Measurements from ENCODE around the gene DOCK11.

The DOCK11 gene

GRCh38 chrX:118493653-118494297 is 1.8 kb upstream of the DOCK11 start:
- H3K27me3 ChIP-seq (ENCODE audit: insufficient read depth, low read length, poor library complexity, severe bottlenecking): no peaks in the 10 kb centered on the region
- no peak overlapping the region for H3K9ac ChIP-seq (ENCODE audit: low read depth, low read length, poor library complexity, severe bottlenecking)
- H4K20me1 ChIP-seq (ENCODE audit: insufficient read depth, low read length, poor library complexity, severe bottlenecking): no peaks in the 10 kb centered on the region
- no peaks in the 10 kb centered on the region for H3K9me2 ChIP-seq (replicated peaks; ENCODE audit: low read depth, low read length)
- TF ChIP-seq EZH2phosphoT487 (IDR thresholded peaks at IDR 0.05; ENCODE audit: borderline replicate concordance): no peak
- H3K4me1 ChIP-seq (ENCODE audit: insufficient read depth, low read length, poor library complexity, severe bottlenecking): peaks cover 21% of the 10 kb centered on the region
- no peaks in the 10 kb centered on the region for H3K9me3 ChIP-seq (ENCODE audit: insufficient read depth, low read depth, low read length)
- no peak overlapping the region for H3K4me3 ChIP-seq (ENCODE audit: low read length, poor library complexity, severe bottlenecking)
- peaks cover 22% of the 10 kb centered on the region; the same call in 1 of the 2 replicates for H3K79me2 ChIP-seq (ENCODE audit: insufficient read depth, low read length)
- no peak overlapping the region for H3K4me2 ChIP-seq (ENCODE audit: low read depth, low read length, poor library complexity, severe bottlenecking)
- no peak overlapping the region for H2AFZ ChIP-seq (ENCODE audit: low read length)
- no peaks in the 10 kb centered on the region for H3K36me3 ChIP-seq (ENCODE audit: insufficient read depth, low read length)
- no peaks in the 10 kb centered on the region for H3F3A ChIP-seq (ENCODE audit: low read depth)

- Histone ChIP-seq H3F3A (ENCODE audit: low read depth) (no peaks in the 10 kb centered on the region), H3K9ac (ENCODE audit: low read depth, low read length, poor library complexity, severe bottlenecking) (peak overlapping the region; percentile 82), H3K4me2 (ENCODE audit: low read depth, low read length, poor library complexity, severe bottlenecking) (peak overlapping the region; percentile 91), H3K9me2 (replicated peaks; ENCODE audit: low read depth, low read length) (no peaks in the 10 kb centered on the region), H4K20me1 (ENCODE audit: insufficient read depth, low read length, poor library complexity, severe bottlenecking) (no peaks in the 10 kb centered on the region), H3K4me1 (ENCODE audit: insufficient read depth, low read length, poor library complexity, severe bottlenecking) (peaks cover 21% of the 10 kb centered on the region), H3K36me3 (ENCODE audit: insufficient read depth, low read length) (no peaks in the 10 kb centered on the region), H3K27me3 (ENCODE audit: insufficient read depth, low read length, poor library complexity, severe bottlenecking) (no peaks in the 10 kb centered on the region), H3K79me2 (ENCODE audit: insufficient read depth, low read length) (peaks cover 37% of the 10 kb centered on the region; the same call in 1 of the 2 replicates), H3K9me3 (ENCODE audit: insufficient read depth, low read depth, low read length) (no peaks in the 10 kb centered on the region), H2AFZ (ENCODE audit: low read length) (peak overlapping the region; percentile 81), H3K4me3 (ENCODE audit: low read length, poor library complexity, severe bottlenecking) (peak overlapping the region; percentile 87)
- no peak for TF ChIP-seq CTCF (conservative IDR thresholded peaks at IDR 0.05; ENCODE audit: low read length)
- no peak for TF ChIP-seq EZH2phosphoT487 (IDR thresholded peaks at IDR 0.05; ENCODE audit: borderline replicate concordance)
Observed at GRCh38 chrX:118495958-118496762, 545 bp downstream of the DOCK11 start.

GRCh38 chrX:118496763-118497079 is 1.1 kb downstream of the DOCK11 start:
- Histone ChIP-seq H2AFZ (ENCODE audit: low read length) (peak overlapping the region; percentile 81), H3K36me3 (ENCODE audit: insufficient read depth, low read length) (no peaks in the 10 kb centered on the region), H3K4me1 (ENCODE audit: insufficient read depth, low read length, poor library complexity, severe bottlenecking) (peaks cover 21% of the 10 kb centered on the region), H4K20me1 (ENCODE audit: insufficient read depth, low read length, poor library complexity, severe bottlenecking) (no peaks in the 10 kb centered on the region), H3F3A (ENCODE audit: low read depth) (no peaks in the 10 kb centered on the region), H3K4me3 (ENCODE audit: low read length, poor library complexity, severe bottlenecking) (peak overlapping the region; percentile 87), H3K9me3 (ENCODE audit: insufficient read depth, low read depth, low read length) (no peaks in the 10 kb centered on the region), H3K79me2 (ENCODE audit: insufficient read depth, low read length) (peaks cover 37% of the 10 kb centered on the region; the same call in 1 of the 2 replicates), H3K9ac (ENCODE audit: low read depth, low read length, poor library complexity, severe bottlenecking) (peak overlapping the region; percentile 82), H3K9me2 (replicated peaks; ENCODE audit: low read depth, low read length) (no peaks in the 10 kb centered on the region), H3K27me3 (ENCODE audit: insufficient read depth, low read length, poor library complexity, severe bottlenecking) (no peaks in the 10 kb centered on the region), H3K4me2 (ENCODE audit: low read depth, low read length, poor library complexity, severe bottlenecking) (peak overlapping the region; percentile 91)
- TF ChIP-seq CTCF (conservative IDR thresholded peaks at IDR 0.05; ENCODE audit: low read length): no peak
